Measurements from ENCODE around the gene EFCAB9.
"Not testable (repeated sequence)": the region's sequence is repeated elsewhere in the genome, so short reads cannot be mapped to it uniquely, and the experiment has no call there.

Gene EFCAB9

GRCh38 chr5:172188893-172189692, 4.9 kb upstream of the EFCAB9 start:
- no peak for DNase-seq

- DNase-seq, result no peak
These were observed 4.2 kb upstream of the EFCAB9 start for GRCh38 chr5:172189693-172190296.

GRCh38 chr5:172194985-172195774, 1.2 kb downstream of the EFCAB9 start:
- no peak for DNase-seq

GRCh38 chr5:172197775-172198174, 3.8 kb downstream of the EFCAB9 start:
- DNase-seq, result not testable (repeated sequence)

GRCh38 chr5:172199446-172199845, 5.5 kb downstream of the EFCAB9 start:
- no peak for DNase-seq

GRCh38 chr5:172200476-172200875, 6.5 kb downstream of the EFCAB9 start:
- no peak for DNase-seq

- DNase-seq, result not testable (repeated sequence)
These were observed 12.0 kb downstream of the EFCAB9 start for GRCh38 chr5:172205984-172206383.

GRCh38 chr5:172207511-172207910, 13.5 kb downstream of the EFCAB9 start:
- DNase-seq, result peak; percentile 47

GRCh38 chr5:172209714-172210113, 15.7 kb downstream of the EFCAB9 start:
- DNase-seq, result no peak

- no peak for DNase-seq
These were observed 17.7 kb downstream of the EFCAB9 start for GRCh38 chr5:172211676-172212075.

- DNase-seq, result no peak
These were observed 19.2 kb downstream of the EFCAB9 start for GRCh38 chr5:172213126-172213525.

- no peak for DNase-seq
These were observed 22.4 kb downstream of the EFCAB9 start for GRCh38 chr5:172216345-172216744.

- DNase-seq, result no peak
These were observed 25.3 kb downstream of the EFCAB9 start for GRCh38 chr5:172219296-172219695.

GRCh38 chr5:172223901-172224873, 30.2 kb downstream of the EFCAB9 start:
- DNase-seq, result no peak

- DNase-seq, result no peak
These were observed 31.0 kb downstream of the EFCAB9 start for GRCh38 chr5:172224996-172225395.

GRCh38 chr5:172229904-172230303, 35.9 kb downstream of the EFCAB9 start:
- DNase-seq, result no peak

- DNase-seq, result no peak
These were observed 40.1 kb downstream of the EFCAB9 start for GRCh38 chr5:172234031-172234430.

GRCh38 chr5:172235132-172235780, 41.3 kb downstream of the EFCAB9 start:
- DNase-seq, result peak; percentile 23

- DNase-seq, result no peak
These were observed 42.1 kb downstream of the EFCAB9 start for GRCh38 chr5:172235827-172236736.

GRCh38 chr5:172238334-172238733, 44.4 kb downstream of the EFCAB9 start:
- no peak for DNase-seq

GRCh38 chr5:172243302-172243701, 49.3 kb downstream of the EFCAB9 start:
- DNase-seq, result no peak
